Epithelial cell of esophagus (primary cell): ENCODE data around the gene AUH.

Source experiments
- DNase-seq: peaks from one replicate; pipeline ENCODE4 v3.0.0; 2010; ENCODE audit warnings: low read depth
- H3K4me3 ChIP-seq: 2 replicates; pipeline ENCODE4 v1.5.1; 2011; ENCODE audit warnings: mild to moderate bottlenecking, low read length, control low read depth
- CTCF ChIP-seq: IDR thresholded peaks from 2 replicates; pipeline ENCODE4 v1.5.1; 2011; ENCODE audit warnings: low read depth, mild to moderate bottlenecking, low read length, control low read depth, inconsistent platforms; ENCODE audit not compliant: insufficient read depth; ENCODE audit errors: missing control alignments

AUH gene

DNA sequence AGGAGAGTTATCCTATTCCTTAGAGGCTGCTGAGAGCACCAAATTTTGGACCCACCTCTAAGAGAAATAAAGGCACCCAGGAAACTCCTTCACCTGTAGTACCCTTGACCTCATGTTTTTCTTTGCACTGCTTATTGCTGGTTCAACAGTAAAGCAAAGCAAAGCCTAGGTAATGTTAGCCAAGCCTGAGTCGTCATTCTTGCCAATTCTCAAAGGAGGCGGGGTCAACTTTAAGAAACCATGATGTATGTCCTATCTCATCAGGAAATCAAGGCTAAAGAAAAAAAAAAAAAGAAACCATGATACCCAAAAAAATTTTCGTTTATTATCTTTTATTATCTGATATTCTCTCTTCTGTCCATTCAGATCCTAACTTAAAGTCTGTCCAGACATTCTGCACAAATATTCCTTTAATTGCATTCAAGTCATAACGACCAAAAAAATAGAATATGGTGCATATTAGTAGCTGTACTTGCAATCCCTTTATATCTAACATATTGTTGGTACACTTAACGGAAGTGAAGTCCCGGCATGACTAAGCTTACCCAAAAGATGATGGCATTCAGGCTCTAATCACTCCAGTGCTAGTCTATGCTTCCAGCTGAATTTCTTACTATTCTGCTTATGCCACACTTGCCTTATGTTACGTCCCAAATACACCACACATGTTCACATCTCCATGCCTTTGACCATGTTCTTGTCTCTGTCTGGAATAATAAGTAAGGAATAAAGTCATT lies 1.8 kb downstream of the AUH start:
- DNase-seq, result peak; percentile 29

GRCh38 chr9:91359083-91359482 lies 2.6 kb downstream of the AUH start:
- H3K4me3 ChIP-seq, result no peak overlapping the region
- no peak for DNase-seq
- no peak for TF ChIP-seq CTCF

More for the DNA sequence above, 1.8 kb downstream of the AUH start:
- no peak for TF ChIP-seq CTCF
- peak overlapping the region; percentile 92 for H3K4me3 ChIP-seq

GRCh38 chr9:91354881-91355280 lies 6.8 kb downstream of the AUH start:
- DNase-seq, result no peak
- H3K4me3 ChIP-seq, result no peak overlapping the region
- no peak for TF ChIP-seq CTCF

DNA sequence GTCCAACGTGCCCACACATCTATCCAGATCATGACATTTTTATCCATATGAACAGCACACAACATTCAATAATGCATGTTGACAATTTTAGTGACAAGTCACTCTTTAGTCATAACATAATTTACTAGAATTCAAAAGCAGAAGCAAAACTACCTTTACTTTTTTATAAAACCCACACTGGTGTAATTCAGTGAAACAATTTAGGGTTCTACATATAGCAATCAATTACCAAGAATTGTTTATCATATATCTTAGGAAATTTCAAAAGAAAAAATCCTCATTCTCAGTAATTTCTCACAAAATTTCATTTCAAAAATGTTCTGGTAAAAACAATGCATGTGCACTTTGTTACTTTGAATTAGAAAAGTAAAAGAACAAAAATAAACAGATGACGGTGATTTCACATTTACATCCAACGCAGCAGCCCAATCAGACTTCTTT lies 12.6 kb downstream of the AUH start:
- no peak overlapping the region for H3K4me3 ChIP-seq
- TF ChIP-seq CTCF, result no peak
- DNase-seq, result no peak

DNA sequence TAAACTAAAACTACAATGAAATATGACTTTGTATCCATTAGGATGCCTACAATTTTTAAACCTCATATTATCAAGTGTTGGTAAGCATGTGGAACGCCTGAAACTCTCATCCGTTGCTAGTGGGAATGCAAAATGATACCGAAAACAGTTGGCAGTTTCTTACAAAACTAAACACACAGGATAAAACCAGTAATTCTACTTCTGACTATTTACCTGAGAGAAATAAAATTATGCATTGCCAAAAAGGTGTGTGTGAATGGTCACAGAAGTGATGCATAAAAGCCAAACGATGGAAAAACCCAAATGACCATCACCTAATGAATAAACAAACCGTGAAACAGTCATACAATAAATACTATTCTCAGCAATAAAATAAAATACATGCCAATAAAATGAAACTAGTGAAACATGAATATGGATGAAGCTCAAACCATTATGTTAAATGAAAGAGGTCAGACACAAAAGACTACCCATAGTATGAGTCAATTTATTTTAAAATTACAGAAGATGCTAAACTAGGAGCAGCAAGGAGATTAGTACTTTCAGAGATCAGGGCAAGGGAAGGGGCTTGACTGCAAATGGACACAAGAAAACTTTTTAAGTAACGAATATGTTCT lies 13.4 kb downstream of the AUH start:
- TF ChIP-seq CTCF, result no peak
- no peak overlapping the region for H3K4me3 ChIP-seq
- DNase-seq, result no peak

- H3K4me3 ChIP-seq, result no peak overlapping the region
- TF ChIP-seq CTCF, result no peak
- DNase-seq, result no peak
Measured at GRCh38 chr9:91347377-91347776, 14.3 kb downstream of the AUH start.

- H3K4me3 ChIP-seq, result no peak overlapping the region
- TF ChIP-seq CTCF, result no peak
- peak; percentile 61 for DNase-seq
Measured at GRCh38 chr9:91346644-91347043, 15.1 kb downstream of the AUH start.
